ENCODE measurements around the gene B4GALT1. TPM values are rescaled to one million over a fixed set of nuclear protein-coding genes. Genes with fewer than 3 reads are reported as not detected.

B4GALT1 gene, protein sequence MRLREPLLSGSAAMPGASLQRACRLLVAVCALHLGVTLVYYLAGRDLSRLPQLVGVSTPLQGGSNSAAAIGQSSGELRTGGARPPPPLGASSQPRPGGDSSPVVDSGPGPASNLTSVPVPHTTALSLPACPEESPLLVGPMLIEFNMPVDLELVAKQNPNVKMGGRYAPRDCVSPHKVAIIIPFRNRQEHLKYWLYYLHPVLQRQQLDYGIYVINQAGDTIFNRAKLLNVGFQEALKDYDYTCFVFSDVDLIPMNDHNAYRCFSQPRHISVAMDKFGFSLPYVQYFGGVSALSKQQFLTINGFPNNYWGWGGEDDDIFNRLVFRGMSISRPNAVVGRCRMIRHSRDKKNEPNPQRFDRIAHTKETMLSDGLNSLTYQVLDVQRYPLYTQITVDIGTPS
- polyA plus RNA-seq (2012; ENCODE audit: missing spikeins), result 33.9 TPM

GRCh38 chr9:33167084-33167971, at the start of gene B4GALT1:
Gene B4GALT1, minus strand, starts transcription at chr9:33167336. Its CDS starts 167 bp downstream, at chr9:33167169.
- TF ChIP-seq POLR2A (IDR thresholded peaks at IDR 0.05; ENCODE audit: low read depth, low read length) (peak; percentile 86), POLR2AphosphoS5 (IDR thresholded peaks at IDR 0.05; ENCODE audit: low read depth, low read length) (peak; percentile 82), TAF1 (IDR thresholded peaks at IDR 0.05; ENCODE audit: borderline replicate concordance, low read depth, low read length) (peak; percentile 51; the same call in 1 of the 2 replicates)
- FAIRE-seq (peak; percentile 94), DNase-seq (ENCODE audit: insufficient read length) (peak; percentile 84)

- no peak for FAIRE-seq
- TF ChIP-seq POLR2AphosphoS5 (IDR thresholded peaks at IDR 0.05; ENCODE audit: low read depth, low read length) (no peak), POLR2A (IDR thresholded peaks at IDR 0.05; ENCODE audit: low read depth, low read length) (no peak), TAF1 (IDR thresholded peaks at IDR 0.05; ENCODE audit: borderline replicate concordance, low read depth, low read length) (no peak)
- DNase-seq (ENCODE audit: insufficient read length), result no peak
Measured at GRCh38 chr9:33211695-33212393, 44.7 kb upstream of the B4GALT1 start.

DNA sequence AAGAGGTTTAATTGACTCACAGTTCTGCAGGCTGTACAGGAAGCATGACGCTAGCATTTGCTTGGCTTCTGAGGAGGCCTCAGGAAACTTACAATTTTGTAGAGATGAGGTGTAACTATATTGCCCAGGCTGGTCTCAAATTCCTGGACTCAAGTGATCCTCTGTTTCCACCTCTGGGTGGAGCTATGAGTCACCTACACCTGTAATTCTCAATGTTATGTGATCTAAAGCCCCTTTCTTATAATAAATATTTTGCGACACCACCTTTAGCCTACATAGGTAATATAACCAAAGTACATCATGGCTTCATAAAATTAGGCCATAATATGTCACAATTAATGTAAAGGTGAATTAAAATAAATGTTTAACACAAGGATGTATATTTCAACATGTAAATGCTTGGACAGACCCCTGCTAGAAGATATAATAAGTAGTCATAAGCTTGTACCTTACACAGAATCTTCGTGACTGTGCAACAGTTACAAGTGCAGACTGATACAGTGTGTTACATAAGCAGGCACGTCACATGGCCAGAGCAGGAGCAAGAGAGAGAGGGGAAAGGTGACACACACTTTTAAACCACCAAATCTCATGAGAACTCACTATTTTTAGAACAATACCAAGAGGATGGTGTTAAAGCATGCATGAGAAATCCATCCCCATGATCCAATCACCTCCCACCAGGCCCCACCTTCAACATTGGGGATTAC, 43.0 kb upstream of the B4GALT1 start:
- TF ChIP-seq POLR2A (IDR thresholded peaks at IDR 0.05; ENCODE audit: low read depth, low read length) (no peak), POLR2AphosphoS5 (IDR thresholded peaks at IDR 0.05; ENCODE audit: low read depth, low read length) (no peak), TAF1 (IDR thresholded peaks at IDR 0.05; ENCODE audit: borderline replicate concordance, low read depth, low read length) (no peak)
- FAIRE-seq, result no peak
- DNase-seq (ENCODE audit: insufficient read length), result no peak

GRCh38 chr9:33209394-33209793, 42.3 kb upstream of the B4GALT1 start:
- DNase-seq (ENCODE audit: insufficient read length) (no peak), FAIRE-seq (no peak)
- no peak for TF ChIP-seq TAF1 (IDR thresholded peaks at IDR 0.05; ENCODE audit: borderline replicate concordance, low read depth, low read length)
- TF ChIP-seq POLR2AphosphoS5 (IDR thresholded peaks at IDR 0.05; ENCODE audit: low read depth, low read length), result no peak
- no peak for TF ChIP-seq POLR2A (IDR thresholded peaks at IDR 0.05; ENCODE audit: low read depth, low read length)

DNA sequence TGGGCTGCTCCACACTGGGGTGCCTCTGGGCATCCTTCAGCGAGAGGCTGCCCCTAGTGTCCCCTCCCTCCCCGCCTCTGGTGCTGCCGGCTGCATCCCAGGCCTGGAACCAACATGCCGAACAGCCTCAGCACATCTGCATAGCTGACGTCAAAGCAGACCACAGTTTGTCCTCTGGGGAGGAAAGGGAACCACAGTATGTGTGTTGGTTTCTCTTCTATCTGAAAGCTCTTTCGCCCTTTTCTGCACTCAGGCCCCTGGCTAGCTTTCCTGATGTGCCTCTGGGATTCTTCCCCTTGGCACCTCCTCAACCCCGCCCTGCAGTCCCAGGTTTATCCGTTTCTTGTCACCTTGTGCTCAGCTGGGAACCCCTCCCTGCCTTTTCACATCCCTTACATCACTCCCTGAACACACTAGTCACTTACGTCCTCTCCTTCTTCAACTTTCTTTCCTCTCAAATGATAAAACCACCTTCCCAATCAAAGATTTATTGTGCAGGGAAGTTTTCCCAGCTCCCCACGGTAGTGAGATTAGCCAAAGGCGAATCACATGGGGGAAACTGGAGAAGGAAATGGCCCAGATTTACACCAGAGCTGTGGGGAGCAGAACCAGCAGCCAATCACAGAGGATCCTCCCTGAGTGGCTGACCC, 35.5 kb upstream of the B4GALT1 start:
- TF ChIP-seq POLR2AphosphoS5 (IDR thresholded peaks at IDR 0.05; ENCODE audit: low read depth, low read length) (peak; percentile 50; the same call in 1 of the 2 replicates), TAF1 (IDR thresholded peaks at IDR 0.05; ENCODE audit: borderline replicate concordance, low read depth, low read length) (no peak)
- peak; percentile 98 for FAIRE-seq
- peak; percentile 39 for DNase-seq (ENCODE audit: insufficient read length)

- no peak for FAIRE-seq
- TF ChIP-seq POLR2AphosphoS5 (IDR thresholded peaks at IDR 0.05; ENCODE audit: low read depth, low read length) (no peak), TAF1 (IDR thresholded peaks at IDR 0.05; ENCODE audit: borderline replicate concordance, low read depth, low read length) (no peak), POLR2A (IDR thresholded peaks at IDR 0.05; ENCODE audit: low read depth, low read length) (no peak)
- DNase-seq (ENCODE audit: insufficient read length), result no peak
Measured at GRCh38 chr9:33202018-33202417, 34.9 kb upstream of the B4GALT1 start.

- no peak for FAIRE-seq
- DNase-seq (ENCODE audit: insufficient read length), result no peak
- no peak for TF ChIP-seq POLR2A (IDR thresholded peaks at IDR 0.05; ENCODE audit: low read depth, low read length)
- TF ChIP-seq POLR2AphosphoS5 (IDR thresholded peaks at IDR 0.05; ENCODE audit: low read depth, low read length), result no peak
- no peak for TF ChIP-seq TAF1 (IDR thresholded peaks at IDR 0.05; ENCODE audit: borderline replicate concordance, low read depth, low read length)
Measured at GRCh38 chr9:33198165-33198564, 31.0 kb upstream of the B4GALT1 start.

- FAIRE-seq, result peak; percentile 75
- TF ChIP-seq POLR2A (IDR thresholded peaks at IDR 0.05; ENCODE audit: low read depth, low read length) (no peak), POLR2AphosphoS5 (IDR thresholded peaks at IDR 0.05; ENCODE audit: low read depth, low read length) (no peak), TAF1 (IDR thresholded peaks at IDR 0.05; ENCODE audit: borderline replicate concordance, low read depth, low read length) (no peak)
- no peak for DNase-seq (ENCODE audit: insufficient read length)
Measured at GRCh38 chr9:33197279-33198152, 30.4 kb upstream of the B4GALT1 start.

GRCh38 chr9:33196736-33197135, 29.6 kb upstream of the B4GALT1 start:
- FAIRE-seq (no peak), DNase-seq (ENCODE audit: insufficient read length) (no peak)
- TF ChIP-seq POLR2AphosphoS5 (IDR thresholded peaks at IDR 0.05; ENCODE audit: low read depth, low read length) (no peak), TAF1 (IDR thresholded peaks at IDR 0.05; ENCODE audit: borderline replicate concordance, low read depth, low read length) (no peak), POLR2A (IDR thresholded peaks at IDR 0.05; ENCODE audit: low read depth, low read length) (no peak)

Measured in GM12892 (cell line).